LNCaP clone FGC (cell line): Measurements from ENCODE around the gene FLCN.
A peak's percentile ranks its signal among the peaks of the same experiment; 100 is the strongest.

ENCODE experiments used
- DNase-seq: peaks from one replicate; pipeline ENCODE4 v3.0.0-alpha.2; 2011; ENCODE audit warnings: low read depth
- H3K4me3 ChIP-seq: 2 replicates; pipeline ENCODE4 v1.5.1; 2011; ENCODE audit warnings: mild to moderate bottlenecking, low read depth, low read length, control low read depth
- CTCF ChIP-seq: IDR thresholded peaks from 2 replicates; pipeline ENCODE4 v1.5.1; 2012; ENCODE audit warnings: mild to moderate bottlenecking; ENCODE audit not compliant: control insufficient read depth, insufficient read depth; ENCODE audit errors: extremely low read depth

FLCN gene

GRCh38 chr17:17236295-17237025 is 508 bp downstream of the FLCN start:
- DNase-seq, result no peak
- H3K4me3 ChIP-seq, result peak overlapping the region; percentile 100
- TF ChIP-seq CTCF, result no peak

GRCh38 chr17:17235212-17236174 is 1.5 kb downstream of the FLCN start:
- DNase-seq, result peak; percentile 44
- no peak for TF ChIP-seq CTCF
- H3K4me3 ChIP-seq, result peak overlapping the region; percentile 100

- DNase-seq, result no peak
- TF ChIP-seq CTCF, result no peak
- no peak overlapping the region for H3K4me3 ChIP-seq
Observed at GRCh38 chr17:17232303-17232621, 4.7 kb downstream of the FLCN start.

- no peak for TF ChIP-seq CTCF
- DNase-seq, result no peak
- no peak overlapping the region for H3K4me3 ChIP-seq
Observed at GRCh38 chr17:17231621-17232302, 5.2 kb downstream of the FLCN start.

GRCh38 chr17:17229416-17230384 is 7.3 kb downstream of the FLCN start:
- no peak for TF ChIP-seq CTCF
- DNase-seq, result no peak
- H3K4me3 ChIP-seq, result no peak overlapping the region
